SK-N-SH (cell line): ENCODE results near the gene IPPK. TPM values are rescaled to one million over a fixed set of nuclear protein-coding genes. Genes with fewer than 3 reads are reported as not detected.

ENCODE experiments used
- CTCF ChIA-PET: fragments of 300-600, 350-600 bp; formaldehyde crosslinking; extraction: SDS; loops from one replicate; lab custom pipeline; 2021; lab: Yijun Ruan, JAX
- POLR2A ChIA-PET: fragments of 350-600 bp; sonication (Branson Sonifier 250); formaldehyde crosslinking; extraction: SDS; loops from one replicate; lab custom pipeline; 2020; ENCODE audit warnings: antibody characterized with exemption, inconsistent platforms; lab: Yijun Ruan, JAX
- DNase-seq: peaks from one replicate; pipeline ENCODE4 v3.0.0; 2012
- H2AFZ ChIP-seq: fragments of 200-600 bp; sonication (generic); 2 replicates; pipeline ENCODE4 v1.8.1; 2016; ENCODE audit warnings: antibody characterized with exemption, mild to moderate bottlenecking, low read depth
- H3F3A ChIP-seq: fragments of 200-600 bp; sonication (generic); replicated peaks from 2 replicates; pipeline ENCODE3; 2016; ENCODE audit warnings: antibody characterized with exemption, mild to moderate bottlenecking; ENCODE audit not compliant: insufficient read depth
- H3K27ac ChIP-seq, 2 experiments: fragments of 200-500 bp in 1 of 2; fragments of 200-600 bp in 1 of 2; sonication (Bioruptor generic) in 1 of 2; sonication (generic), shearing (Covaris generic) in 1 of 2; 2 replicates each; pipeline versions ENCODE4 v1.5.1 to v1.6.1; 2014 to 2016; ENCODE audit warnings: low read depth in 2 of 2, inconsistent platforms in 1 of 2, low read length in 1 of 2, mild to moderate bottlenecking in 1 of 2, mixed read lengths in 1 of 2
- H3K27me3 ChIP-seq: fragments of 200-600 bp; sonication (generic), shearing (Covaris generic); 2 replicates; pipeline ENCODE4 v1.6.1; 2016; ENCODE audit warnings: mixed run types; ENCODE audit not compliant: insufficient read depth
- H3K36me3 ChIP-seq, 2 experiments: fragments of 200-500 bp in 1 of 2; fragments of 200-600 bp in 1 of 2; sonication (Bioruptor generic) in 1 of 2; sonication (generic) in 1 of 2; replicated peaks in 1 of 2; 2 replicates each; pipeline versions ENCODE3 to v1.5.1; 2014 to 2016; ENCODE audit warnings: low read length in 1 of 2, mild to moderate bottlenecking in 1 of 2; ENCODE audit not compliant: insufficient read depth in 2 of 2, control insufficient read depth in 1 of 2
- H3K4me1 ChIP-seq, 2 experiments: fragments of 200-500 bp in 1 of 2; fragments of 200-600 bp in 1 of 2; sonication (Bioruptor generic) in 1 of 2; sonication (generic), shearing (Covaris generic) in 1 of 2; 2 replicates each; pipeline versions ENCODE4 v1.5.1 to v1.6.1; 2014 to 2016; ENCODE audit warnings: low read depth in 1 of 2, low read length in 1 of 2, mixed run types in 1 of 2; ENCODE audit not compliant: insufficient read depth in 2 of 2, control insufficient read depth in 1 of 2
- H3K4me2 ChIP-seq: fragments of 200-600 bp; sonication (generic), shearing (Covaris generic); 2 replicates; pipeline ENCODE4 v1.6.1; 2017; ENCODE audit warnings: mixed run types
- H3K4me3 ChIP-seq, 2 experiments: fragments of 200-500 bp in 1 of 2; fragments of 200-600 bp in 1 of 2; sonication (Bioruptor generic) in 1 of 2; sonication (generic), shearing (Covaris generic) in 1 of 2; 2 replicates each; pipeline versions ENCODE4 v1.5.1 to v1.8.1; 2014 to 2016; ENCODE audit warnings: low read depth in 2 of 2, inconsistent platforms in 1 of 2, low read length in 1 of 2, mild to moderate bottlenecking in 1 of 2, mixed read lengths in 1 of 2, moderate library complexity in 1 of 2
- H3K79me2 ChIP-seq: fragments of 200-600 bp; sonication (generic); 2 replicates; pipeline ENCODE4 v1.8.1; 2017; ENCODE audit warnings: mild to moderate bottlenecking; ENCODE audit not compliant: insufficient read depth
- H3K9ac ChIP-seq: fragments of 200-600 bp; sonication (generic); 2 replicates; pipeline ENCODE4 v1.6.1; 2017; ENCODE audit warnings: mixed run types
- H3K9me2 ChIP-seq: fragments of 200-600 bp; sonication (generic); 2 replicates; pipeline ENCODE4 v1.6.1; 2017; ENCODE audit warnings: mixed run types
- H3K9me3 ChIP-seq: fragments of 200-600 bp; sonication (generic); 2 replicates; pipeline ENCODE4 v1.6.1; 2017; ENCODE audit warnings: mixed run types, mild to moderate bottlenecking, moderate library complexity
- H4K20me1 ChIP-seq: fragments of 200-600 bp; sonication (generic); 2 replicates; pipeline ENCODE4 v1.6.1; 2017; ENCODE audit warnings: mild to moderate bottlenecking, mixed run types; ENCODE audit not compliant: insufficient read depth
- ELF1 ChIP-seq: IDR thresholded peaks from 2 replicates; pipeline ENCODE4 v1.4.0; 2012
- EP300 ChIP-seq, 2 experiments: IDR thresholded peaks; 2 replicates each; pipeline versions ENCODE4 v1.4.0 to v1.6.1; 2012; ENCODE audit warnings: borderline replicate concordance in 1 of 2, low read depth in 1 of 2, low read length in 1 of 2
- FOSL2 ChIP-seq: IDR thresholded peaks from 2 replicates; pipeline ENCODE4 v1.4.0; 2012; ENCODE audit warnings: low read depth, mild to moderate bottlenecking, moderate library complexity, borderline replicate concordance
- FOXM1 ChIP-seq: IDR thresholded peaks from 2 replicates; pipeline ENCODE4 v1.4.0; 2012; ENCODE audit warnings: low read depth, mild to moderate bottlenecking
- MEF2A ChIP-seq: IDR thresholded peaks from 2 replicates; pipeline ENCODE4 v1.4.0; 2012; ENCODE audit warnings: low read depth, borderline replicate concordance
- MXI1 ChIP-seq: IDR thresholded peaks from 2 replicates; pipeline ENCODE4 v1.6.1; 2012; ENCODE audit warnings: mild to moderate bottlenecking, low read depth, low read length, improper control_type of control experiment
- NFIC ChIP-seq: IDR thresholded peaks from 2 replicates; pipeline ENCODE4 v1.4.0; 2012; ENCODE audit warnings: borderline replicate concordance
- NRF1 ChIP-seq: IDR thresholded peaks from 2 replicates; pipeline ENCODE4 v1.6.1; 2012; ENCODE audit warnings: low read depth, mild to moderate bottlenecking, low read length
- RCOR1 ChIP-seq: fragments of 150-350 bp; IDR thresholded peaks from 2 replicates; pipeline ENCODE4 v1.6.1; 2017; ENCODE audit warnings: antibody characterized with exemption, low read length
- RFX5 ChIP-seq: IDR thresholded peaks from 2 replicates; pipeline ENCODE4 v1.6.1; 2012; ENCODE audit warnings: mild to moderate bottlenecking, improper control_type of control experiment, low read length
- RXRA ChIP-seq: IDR thresholded peaks from 2 replicates; pipeline ENCODE4 v1.4.0; 2012; ENCODE audit warnings: low read depth, mild to moderate bottlenecking, borderline replicate concordance
- SIN3A ChIP-seq: IDR thresholded peaks from 2 replicates; pipeline ENCODE4 v1.6.1; 2012; ENCODE audit warnings: low read depth, mild to moderate bottlenecking, low read length, moderate library complexity, borderline replicate concordance
- SMC3 ChIP-seq: IDR thresholded peaks from 2 replicates; pipeline ENCODE4 v1.6.1; 2012; ENCODE audit warnings: low read depth, low read length, improper control_type of control experiment
- TCF12 ChIP-seq: IDR thresholded peaks from 2 replicates; pipeline ENCODE4 v1.4.0; 2012
- TEAD4 ChIP-seq: IDR thresholded peaks from 2 replicates; pipeline ENCODE4 v1.4.0; 2012; ENCODE audit warnings: mild to moderate bottlenecking, borderline replicate concordance; ENCODE audit not compliant: insufficient read depth
- YY1 ChIP-seq: IDR thresholded peaks from 2 replicates; pipeline ENCODE4 v1.4.0; 2012; ENCODE audit warnings: low read depth, mild to moderate bottlenecking
- WGBS: methylation state at CpG from one replicate; pipeline ENCODE4 v1.1.6; 2017; ENCODE audit warnings: low lambda C conversion rate; 5-methylcytosine and 5-hydroxymethylcytosine counted together
- polyA plus RNA-seq, 3 experiments: library from polyadenylated mRNA; depleted of rRNA; stranded (reverse); fragments of >200 nt; gene quantifications; 2 replicates each; pipeline ENCODE4 v1.2.3, GENCODE V29; 2012
- TF ChIP-seq, protein P1 (sequence below): IDR thresholded peaks from 2 replicates; pipeline ENCODE4 v1.6.1; 2012; ENCODE audit warnings: mild to moderate bottlenecking, low read depth, low read length, moderate library complexity

The IPPK gene
- polyA plus RNA-seq, 1 of the 3 experiments (the other 2 are of a cell fraction) = 16.5 TPM

DNA sequence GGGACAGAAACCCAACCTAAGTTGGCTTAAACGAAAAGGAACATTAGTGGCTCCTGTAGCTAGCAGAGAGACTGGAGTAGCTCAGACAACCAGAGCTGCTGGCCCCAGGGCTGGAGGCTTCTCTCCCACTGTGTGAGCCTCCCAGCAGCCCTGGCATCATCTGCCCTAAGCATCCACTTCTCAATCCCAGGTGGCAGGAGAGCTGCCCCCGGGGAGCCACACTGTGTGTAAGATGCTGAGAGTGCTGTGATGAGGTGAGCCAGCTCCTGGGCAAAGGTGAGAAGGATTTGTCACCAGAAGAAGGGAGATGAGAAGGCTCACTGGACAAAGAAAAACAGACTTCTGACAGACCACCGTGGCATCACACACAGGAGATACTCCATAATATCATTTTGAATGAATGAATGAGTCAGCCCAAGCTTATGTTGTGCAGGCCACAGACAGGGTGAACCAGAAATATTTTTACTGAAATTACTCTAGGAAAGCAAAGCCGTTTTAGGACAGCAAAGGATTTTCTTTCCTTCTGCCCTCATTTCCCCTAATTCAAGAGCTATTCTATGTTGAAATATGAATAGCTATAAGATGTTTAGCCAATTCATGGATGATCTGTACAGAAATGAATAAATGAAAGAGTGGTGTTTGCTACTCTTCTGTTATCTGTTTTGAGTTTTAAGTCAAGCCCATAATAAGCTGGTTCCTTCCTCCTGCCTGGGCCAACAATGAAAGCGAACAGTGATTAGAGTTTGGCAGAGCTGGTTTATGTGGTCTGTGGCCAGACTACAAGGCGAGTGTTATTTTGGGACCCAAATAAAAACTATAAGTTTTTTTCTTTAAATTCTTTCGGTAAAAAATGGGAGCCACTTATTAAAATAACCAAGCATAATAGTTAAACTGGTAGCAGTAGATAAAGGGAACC is 76.7 kb downstream of the IPPK start:
- no peaks in the 10 kb centered on the region for H3K36me3 ChIP-seq
- no peaks in the 10 kb centered on the region for H4K20me1 ChIP-seq
- no peak overlapping the region for H3K4me2 ChIP-seq
- no peak for TF ChIP-seq NRF1
- TF ChIP-seq TEAD4 = no peak
- TF ChIP-seq, all 33 proteins: peak for 0
- H3K4me3 ChIP-seq = no peak overlapping the region
- no peaks in the 10 kb centered on the region for H3K27me3 ChIP-seq
- H3K79me2 ChIP-seq = no peaks in the 10 kb centered on the region
- H3K9me3 ChIP-seq = no peaks in the 10 kb centered on the region
- no peak overlapping the region for H2AFZ ChIP-seq
- H3K9me2 ChIP-seq = no peaks in the 10 kb centered on the region
- CTCF ChIA-PET = no interaction called here
- POLR2A ChIA-PET = no interaction called here
- no peak overlapping the region for H3K27ac ChIP-seq
- no peak overlapping the region for H3K9ac ChIP-seq
- WGBS = 82% methylated on average over 7 of the region's 7 CpGs
- H3F3A ChIP-seq = no peaks in the 10 kb centered on the region
- DNase-seq = no peak
- H3K4me1 ChIP-seq = peaks cover 0 to 3% of the 10 kb centered on the region in 2 experiments; a peak in 1 of 4 replicates

DNA sequence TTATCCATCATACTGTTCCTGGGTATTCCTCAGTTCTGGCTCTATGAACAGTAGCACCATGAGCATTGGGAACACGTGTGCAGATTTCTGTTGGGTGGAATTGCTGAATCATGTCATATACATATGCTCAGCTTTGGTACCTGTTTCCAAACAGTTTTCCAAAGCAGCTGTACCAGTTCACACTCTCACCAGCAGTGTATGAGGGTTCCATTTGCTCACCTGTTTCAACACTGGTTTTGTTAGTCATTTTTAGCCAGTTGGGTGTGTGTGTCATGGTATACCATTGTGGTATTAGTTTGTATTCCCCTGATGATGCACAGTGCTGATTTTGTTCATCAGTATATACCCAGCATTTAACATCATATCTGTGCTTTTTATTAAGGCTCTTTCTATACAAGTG is 77.4 kb downstream of the IPPK start:
- Histone ChIP-seq H3K9me2 (no peaks in the 10 kb centered on the region), H4K20me1 (no peaks in the 10 kb centered on the region), H2AFZ (no peak overlapping the region), H3K4me3 (no peak overlapping the region), H3K36me3 (no peaks in the 10 kb centered on the region), H3K4me2 (no peak overlapping the region), H3F3A (no peaks in the 10 kb centered on the region), H3K27ac (no peak overlapping the region), H3K4me1 (peaks cover 0 to 3% of the 10 kb centered on the region in 2 experiments; a peak in 1 of 4 replicates), H3K79me2 (no peaks in the 10 kb centered on the region), H3K9ac (no peak overlapping the region), H3K27me3 (no peaks in the 10 kb centered on the region), H3K9me3 (no peaks in the 10 kb centered on the region)
- ChIA-PET CTCF (no interaction called here), POLR2A (no interaction called here)
- no peak for DNase-seq
- TF ChIP-seq MEF2A (no peak), RFX5 (no peak), ELF1 (no peak), RXRA (no peak), SMC3 (no peak), FOXM1 (no peak), TEAD4 (no peak)
- 67% methylated on average over 1 of the region's 1 CpG for WGBS

DNA sequence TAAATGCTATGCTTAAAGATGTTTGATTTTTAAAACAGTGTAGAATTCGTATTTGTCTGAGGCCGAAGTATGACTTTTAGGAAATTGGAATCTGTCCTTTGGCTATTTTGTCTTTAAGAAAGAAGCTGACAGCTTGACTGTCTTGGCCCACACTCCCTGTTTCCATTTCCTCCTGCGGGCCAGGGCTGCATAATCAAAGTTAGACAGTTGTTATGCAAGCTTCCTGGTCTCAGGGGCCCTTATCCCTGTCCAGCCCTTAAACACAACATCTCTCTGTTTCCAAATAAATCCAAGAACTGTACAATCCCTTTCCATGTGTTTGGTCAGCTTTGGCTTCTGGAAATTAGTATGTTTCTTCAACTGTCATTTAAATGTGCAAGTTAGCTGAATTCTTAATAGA is 79.6 kb downstream of the IPPK start:
- Histone ChIP-seq H3K27ac (no peak overlapping the region), H3K36me3 (no peaks in the 10 kb centered on the region), H3F3A (no peaks in the 10 kb centered on the region), H4K20me1 (no peaks in the 10 kb centered on the region), H3K9ac (no peak overlapping the region), H3K4me2 (no peak overlapping the region), H3K4me3 (no peak overlapping the region), H3K27me3 (no peaks in the 10 kb centered on the region), H2AFZ (no peak overlapping the region), H3K9me2 (no peaks in the 10 kb centered on the region), H3K9me3 (no peaks in the 10 kb centered on the region), H3K4me1 (no peaks in the 10 kb centered on the region), H3K79me2 (no peaks in the 10 kb centered on the region)
- DNase-seq = no peak
- ChIA-PET CTCF (interaction anchor here (0.7 to 1.8 kb wide), 3 partner anchors 18 to 262 kb away, joined by 3 to 6 read pairs (median 4); no protein-coding TSS in a partner anchor), POLR2A (no interaction called here)
- 82% methylated on average over 3 of the region's 3 CpGs for WGBS
- TF ChIP-seq NFIC (no peak), MXI1 (no peak), EP300 (IDR thresholded peaks at IDR 0.05; ENCODE audit: borderline replicate concordance in 1 of 2, low read depth in 1 of 2, low read length in 1 of 2) (no peak), RCOR1 (no peak), YY1 (no peak), FOXM1 (no peak), FOSL2 (no peak), RFX5 (no peak), SIN3A (no peak), TCF12 (no peak)
- TF ChIP-seq, protein P1, sequence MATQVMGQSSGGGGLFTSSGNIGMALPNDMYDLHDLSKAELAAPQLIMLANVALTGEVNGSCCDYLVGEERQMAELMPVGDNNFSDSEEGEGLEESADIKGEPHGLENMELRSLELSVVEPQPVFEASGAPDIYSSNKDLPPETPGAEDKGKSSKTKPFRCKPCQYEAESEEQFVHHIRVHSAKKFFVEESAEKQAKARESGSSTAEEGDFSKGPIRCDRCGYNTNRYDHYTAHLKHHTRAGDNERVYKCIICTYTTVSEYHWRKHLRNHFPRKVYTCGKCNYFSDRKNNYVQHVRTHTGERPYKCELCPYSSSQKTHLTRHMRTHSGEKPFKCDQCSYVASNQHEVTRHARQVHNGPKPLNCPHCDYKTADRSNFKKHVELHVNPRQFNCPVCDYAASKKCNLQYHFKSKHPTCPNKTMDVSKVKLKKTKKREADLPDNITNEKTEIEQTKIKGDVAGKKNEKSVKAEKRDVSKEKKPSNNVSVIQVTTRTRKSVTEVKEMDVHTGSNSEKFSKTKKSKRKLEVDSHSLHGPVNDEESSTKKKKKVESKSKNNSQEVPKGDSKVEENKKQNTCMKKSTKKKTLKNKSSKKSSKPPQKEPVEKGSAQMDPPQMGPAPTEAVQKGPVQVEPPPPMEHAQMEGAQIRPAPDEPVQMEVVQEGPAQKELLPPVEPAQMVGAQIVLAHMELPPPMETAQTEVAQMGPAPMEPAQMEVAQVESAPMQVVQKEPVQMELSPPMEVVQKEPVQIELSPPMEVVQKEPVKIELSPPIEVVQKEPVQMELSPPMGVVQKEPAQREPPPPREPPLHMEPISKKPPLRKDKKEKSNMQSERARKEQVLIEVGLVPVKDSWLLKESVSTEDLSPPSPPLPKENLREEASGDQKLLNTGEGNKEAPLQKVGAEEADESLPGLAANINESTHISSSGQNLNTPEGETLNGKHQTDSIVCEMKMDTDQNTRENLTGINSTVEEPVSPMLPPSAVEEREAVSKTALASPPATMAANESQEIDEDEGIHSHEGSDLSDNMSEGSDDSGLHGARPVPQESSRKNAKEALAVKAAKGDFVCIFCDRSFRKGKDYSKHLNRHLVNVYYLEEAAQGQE = no peak
